ENCODE measurements around the gene KIF5C. TPM values are rescaled to one million over a fixed set of nuclear protein-coding genes. Genes with fewer than 3 reads are reported as not detected.

The KIF5C gene
- total and polyA plus RNA-seq, 2 donors (not counting 1 experiment from before 2014, with no cell fraction given): 1.9 to 6.1 TPM

DNA sequence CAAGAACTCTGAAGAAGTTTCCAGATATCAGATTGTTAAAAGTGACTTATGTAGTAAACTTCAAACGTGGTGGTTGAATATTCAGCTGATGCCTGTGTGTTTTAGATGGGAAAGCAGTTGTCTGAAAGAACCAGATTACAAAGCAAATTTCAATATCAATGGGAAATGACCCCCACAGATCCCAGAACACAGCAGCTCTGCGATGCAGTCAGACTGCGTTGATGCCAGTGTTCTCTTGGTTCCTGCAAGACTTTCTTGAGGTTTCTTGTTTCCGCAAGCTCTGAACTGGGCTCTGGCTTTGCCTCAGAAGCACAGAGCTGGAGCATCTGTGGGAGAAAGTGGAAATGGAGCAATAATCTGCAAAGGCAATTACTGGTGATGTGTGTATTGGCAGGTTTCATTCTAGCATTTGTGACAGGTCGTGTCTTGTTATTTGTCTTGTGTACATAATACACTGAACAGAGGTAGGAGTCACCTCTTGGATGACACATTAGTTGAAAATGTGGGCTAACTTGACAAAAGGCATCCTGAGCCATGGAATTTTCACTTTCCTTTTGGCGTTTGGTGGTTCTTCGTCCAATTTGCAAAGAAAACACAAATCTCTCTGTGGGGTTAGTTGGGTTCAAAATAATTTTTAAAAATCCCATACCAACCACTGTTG lies 152.7 kb downstream of the KIF5C start:
- H3K4me3 ChIP-seq (ENCODE audit: control extremely low read depth in 1 of 5, extremely low read depth in 1 of 5, insufficient read depth in 1 of 5, low read depth in 2 of 5, low read length in 4 of 5): no peak overlapping the region
- Mint-ChIP-seq H3K4me1 (peaks cover 31% of the 10 kb centered on the region), H3K27me3 (peaks cover 4% of the 10 kb centered on the region), H3K27ac (no peak overlapping the region), H3K4me3 (no peak overlapping the region), H3K9me3 (ENCODE audit: insufficient read depth) (no peaks in the 10 kb centered on the region)
- no peak for DNase-seq
- no peak overlapping the region for H3K27ac ChIP-seq (ENCODE audit: low read length in 2 of 2)
- H2AFZ ChIP-seq (ENCODE audit: insufficient read depth, low read depth, low read length, poor library complexity, severe bottlenecking): no peak overlapping the region
- H3K4me2 ChIP-seq (replicated peaks; ENCODE audit: low read depth, low read length, poor library complexity, severe bottlenecking): no peak overlapping the region
- ChIA-PET POLR2A (no interaction called here), CTCF (interaction anchor here (3.0 kb wide), 1 partner anchor 10 kb away, joined by 29 read pairs; no protein-coding TSS in a partner anchor)
- H3K4me1 ChIP-seq (ENCODE audit: control insufficient read depth in 2 of 2, insufficient read depth in 2 of 2, low read length in 2 of 2): peaks cover 12 to 21% of the 10 kb centered on the region in 2 donors
- no peaks in the 10 kb centered on the region for H3K79me2 ChIP-seq (ENCODE audit: control insufficient read depth, insufficient read depth, low read length)
- WGBS (ENCODE audit: insufficient coverage): 93% methylated on average over 4 of the region's 7 CpGs
- no peaks in the 10 kb centered on the region for H4K20me1 ChIP-seq (ENCODE audit: control insufficient read depth, insufficient read depth, low read length, poor library complexity, severe bottlenecking)
- H3K27me3 ChIP-seq (replicated peaks in 1 of 4; ENCODE audit: control extremely low read depth in 1 of 4, control insufficient read depth in 3 of 4, insufficient read depth in 4 of 4, low read length in 3 of 4): no peaks in the 10 kb centered on the region
- no peak overlapping the region for H3K9ac ChIP-seq (ENCODE audit: low read length)
- intact Hi-C loops (cut with micrococcal nuclease): loop anchor here (10.0 kb wide), 2 partner anchors 153 to 1003 kb away; partner anchors contain the start of genes KIF5C, MBD5 and ORC4
- no peaks in the 10 kb centered on the region for H3K36me3 ChIP-seq (replicated peaks in 1 of 2; ENCODE audit: control extremely low read depth in 1 of 2, control insufficient read depth in 1 of 2, extremely low read depth in 1 of 2, insufficient read depth in 2 of 2, low read length in 1 of 2)
- ATAC-seq (ENCODE audit: low read depth): no peak
- no peak for TF ChIP-seq EZH2 (IDR thresholded peaks at IDR 0.05; ENCODE audit: borderline replicate concordance, insufficient read depth, low read depth, low read length, poor library complexity, severe bottlenecking)
- TF ChIP-seq, protein P1, sequence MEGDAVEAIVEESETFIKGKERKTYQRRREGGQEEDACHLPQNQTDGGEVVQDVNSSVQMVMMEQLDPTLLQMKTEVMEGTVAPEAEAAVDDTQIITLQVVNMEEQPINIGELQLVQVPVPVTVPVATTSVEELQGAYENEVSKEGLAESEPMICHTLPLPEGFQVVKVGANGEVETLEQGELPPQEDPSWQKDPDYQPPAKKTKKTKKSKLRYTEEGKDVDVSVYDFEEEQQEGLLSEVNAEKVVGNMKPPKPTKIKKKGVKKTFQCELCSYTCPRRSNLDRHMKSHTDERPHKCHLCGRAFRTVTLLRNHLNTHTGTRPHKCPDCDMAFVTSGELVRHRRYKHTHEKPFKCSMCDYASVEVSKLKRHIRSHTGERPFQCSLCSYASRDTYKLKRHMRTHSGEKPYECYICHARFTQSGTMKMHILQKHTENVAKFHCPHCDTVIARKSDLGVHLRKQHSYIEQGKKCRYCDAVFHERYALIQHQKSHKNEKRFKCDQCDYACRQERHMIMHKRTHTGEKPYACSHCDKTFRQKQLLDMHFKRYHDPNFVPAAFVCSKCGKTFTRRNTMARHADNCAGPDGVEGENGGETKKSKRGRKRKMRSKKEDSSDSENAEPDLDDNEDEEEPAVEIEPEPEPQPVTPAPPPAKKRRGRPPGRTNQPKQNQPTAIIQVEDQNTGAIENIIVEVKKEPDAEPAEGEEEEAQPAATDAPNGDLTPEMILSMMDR (IDR thresholded peaks at IDR 0.05): no peak
- no peaks in the 10 kb centered on the region for H3K9me3 ChIP-seq (ENCODE audit: control extremely low read depth in 1 of 3, control insufficient read depth in 2 of 3, insufficient read depth in 1 of 3, low read length in 2 of 3)

- H3K4me1 Mint-ChIP-seq: peaks cover 24% of the 10 kb centered on the region
- ATAC-seq (ENCODE audit: low read depth) (no peak), DNase-seq (no peak)
- no peak overlapping the region for H3K4me3 Mint-ChIP-seq
- Histone ChIP-seq H3K4me2 (replicated peaks; ENCODE audit: low read depth, low read length, poor library complexity, severe bottlenecking) (no peak overlapping the region), H3K36me3 (replicated peaks in 1 of 2; ENCODE audit: control extremely low read depth in 1 of 2, control insufficient read depth in 1 of 2, extremely low read depth in 1 of 2, insufficient read depth in 2 of 2, low read length in 1 of 2) (no peaks in the 10 kb centered on the region), H3K4me3 (ENCODE audit: control extremely low read depth in 1 of 5, extremely low read depth in 1 of 5, insufficient read depth in 1 of 5, low read depth in 2 of 5, low read length in 4 of 5) (no peak overlapping the region), H2AFZ (ENCODE audit: insufficient read depth, low read depth, low read length, poor library complexity, severe bottlenecking) (no peak overlapping the region), H3K27ac (ENCODE audit: low read length in 2 of 2) (no peak overlapping the region), H3K79me2 (ENCODE audit: control insufficient read depth, insufficient read depth, low read length) (no peaks in the 10 kb centered on the region), H3K4me1 (ENCODE audit: control insufficient read depth in 2 of 2, insufficient read depth in 2 of 2, low read length in 2 of 2) (peaks cover 6 to 14% of the 10 kb centered on the region in 2 donors), H3K27me3 (replicated peaks in 1 of 4; ENCODE audit: control extremely low read depth in 1 of 4, control insufficient read depth in 3 of 4, insufficient read depth in 4 of 4, low read length in 3 of 4) (no peaks in the 10 kb centered on the region), H4K20me1 (ENCODE audit: control insufficient read depth, insufficient read depth, low read length, poor library complexity, severe bottlenecking) (no peaks in the 10 kb centered on the region), H3K9me3 (ENCODE audit: control extremely low read depth in 1 of 3, control insufficient read depth in 2 of 3, insufficient read depth in 1 of 3, low read length in 2 of 3) (no peaks in the 10 kb centered on the region), H3K9ac (ENCODE audit: low read length) (no peak overlapping the region)
- peaks cover 4% of the 10 kb centered on the region for H3K27me3 Mint-ChIP-seq
- ChIA-PET POLR2A (no interaction called here), CTCF (interaction anchor here (3.0 kb wide), 1 partner anchor 11 kb away, joined by 29 read pairs; no protein-coding TSS in a partner anchor)
- intact Hi-C loops (cut with micrococcal nuclease): loop anchor here (10.0 kb wide), 2 partner anchors 154 to 1004 kb away; partner anchors contain the start of genes KIF5C, MBD5 and ORC4
- no peaks in the 10 kb centered on the region for H3K9me3 Mint-ChIP-seq (ENCODE audit: insufficient read depth)
- WGBS (ENCODE audit: insufficient coverage): 80% methylated on average over 1 of the region's 6 CpGs
- H3K27ac Mint-ChIP-seq: no peak overlapping the region
- no peak for TF ChIP-seq EZH2 (IDR thresholded peaks at IDR 0.05; ENCODE audit: borderline replicate concordance, insufficient read depth, low read depth, low read length, poor library complexity, severe bottlenecking)
- TF ChIP-seq, protein P1 (IDR thresholded peaks at IDR 0.05): no peak
These were observed 153.3 kb downstream of the KIF5C start for GRCh38 chr2:149028377-149028776.

Measured in B cell (primary cell).